ENCODE results near the gene ZNF837. TPM values are rescaled to one million over a fixed set of nuclear protein-coding genes. Genes with fewer than 3 reads are reported as not detected.

ZNF837 gene
- total RNA-seq, 6 donors from 2014 or later: 1.8 to 9.4 (median 3.7) TPM

- DNase-seq: peak in 1 of 2 donors; percentile 74
- H3K27me3 ChIP-seq: peaks cover 0 to 19% (median 4%) of the 10 kb centered on the region in 4 donors
These were observed 27.8 kb downstream of the ZNF837 start, which contains the start of gene A1BG for GRCh38 chr19:58352760-58353671. A1BG (minus strand) TSS chr19:58353492; CDS start chr19:58353437, 55 bp downstream.

GRCh38 chr19:58351990-58352755, 28.7 kb downstream of the ZNF837 start:
- no peak for TF ChIP-seq POLR2AphosphoS5 (IDR thresholded peaks at IDR 0.05)
- Histone ChIP-seq H3K4me3 (no peak overlapping the region), H3K27me3 (peaks cover 0 to 23% (median 5%) of the 10 kb centered on the region in 4 donors), H3K4me1 (peaks cover 16 to 39% (median 24%) of the 10 kb centered on the region in 4 donors), H3K36me3 (peaks cover 0 to 11% (median 0%) of the 10 kb centered on the region in 4 donors), H3K9me3 (no peaks in the 10 kb centered on the region), H3K27ac (no peak overlapping the region)
- peak in 1 of 2 donors; percentile 32 for DNase-seq
- no peak for ATAC-seq (ENCODE audit: low FRiP score in 2 of 2)
- 80 to 91% methylated on average over 14 to 23 of the region's 23 CpGs for WGBS, 2 donors

More at GRCh38 chr19:58352760-58353671, 27.8 kb downstream of the ZNF837 start, which contains the start of gene A1BG:
- TF ChIP-seq POLR2AphosphoS5 (IDR thresholded peaks at IDR 0.05): no peak
- no peak for TF ChIP-seq EP300 (IDR thresholded peaks at IDR 0.05)
- TF ChIP-seq, protein P1, sequence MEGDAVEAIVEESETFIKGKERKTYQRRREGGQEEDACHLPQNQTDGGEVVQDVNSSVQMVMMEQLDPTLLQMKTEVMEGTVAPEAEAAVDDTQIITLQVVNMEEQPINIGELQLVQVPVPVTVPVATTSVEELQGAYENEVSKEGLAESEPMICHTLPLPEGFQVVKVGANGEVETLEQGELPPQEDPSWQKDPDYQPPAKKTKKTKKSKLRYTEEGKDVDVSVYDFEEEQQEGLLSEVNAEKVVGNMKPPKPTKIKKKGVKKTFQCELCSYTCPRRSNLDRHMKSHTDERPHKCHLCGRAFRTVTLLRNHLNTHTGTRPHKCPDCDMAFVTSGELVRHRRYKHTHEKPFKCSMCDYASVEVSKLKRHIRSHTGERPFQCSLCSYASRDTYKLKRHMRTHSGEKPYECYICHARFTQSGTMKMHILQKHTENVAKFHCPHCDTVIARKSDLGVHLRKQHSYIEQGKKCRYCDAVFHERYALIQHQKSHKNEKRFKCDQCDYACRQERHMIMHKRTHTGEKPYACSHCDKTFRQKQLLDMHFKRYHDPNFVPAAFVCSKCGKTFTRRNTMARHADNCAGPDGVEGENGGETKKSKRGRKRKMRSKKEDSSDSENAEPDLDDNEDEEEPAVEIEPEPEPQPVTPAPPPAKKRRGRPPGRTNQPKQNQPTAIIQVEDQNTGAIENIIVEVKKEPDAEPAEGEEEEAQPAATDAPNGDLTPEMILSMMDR (IDR thresholded peaks at IDR 0.05): no peak
- TF ChIP-seq POLR2A (IDR thresholded peaks at IDR 0.05): no peak
- Histone ChIP-seq H3K4me1 (peaks cover 14 to 34% (median 24%) of the 10 kb centered on the region in 4 donors), H3K4me3 (no peak within 1 kb of the TSS), H3K36me3 (peaks cover 0 to 11% (median 0%) of the 10 kb centered on the region in 4 donors), H3K9me3 (no peaks in the 10 kb centered on the region), H3K27ac (no peak within 1 kb of the TSS)
- 69 to 83% methylated on average over 11 to 26 of the region's 26 CpGs for WGBS, 2 donors
- ATAC-seq (ENCODE audit: low FRiP score in 2 of 2): no peak

DNA sequence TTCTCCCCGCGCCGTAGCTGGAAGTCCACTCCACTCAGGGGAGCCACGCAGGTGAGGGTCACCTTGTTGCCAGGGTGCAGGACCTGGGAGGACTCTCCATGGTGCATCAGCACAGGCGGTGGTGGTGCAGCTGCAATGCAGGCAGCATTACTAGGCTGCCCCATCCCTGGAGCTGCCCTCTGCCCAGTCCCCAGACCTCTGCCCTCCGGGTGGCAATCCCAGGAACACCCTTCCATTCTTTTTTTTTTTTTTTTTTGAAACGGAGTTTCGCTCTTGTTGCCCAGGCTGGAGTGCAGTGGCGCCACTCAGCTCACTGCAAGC, 29.3 kb downstream of the ZNF837 start:
- Histone ChIP-seq H3K27ac (no peak overlapping the region), H3K27me3 (peaks cover 0 to 20% (median 3%) of the 10 kb centered on the region in 4 donors), H3K4me3 (no peak overlapping the region), H3K4me1 (peaks cover 12 to 39% (median 23%) of the 10 kb centered on the region in 4 donors), H3K36me3 (peaks cover 0 to 11% (median 0%) of the 10 kb centered on the region in 4 donors), H3K9me3 (no peaks in the 10 kb centered on the region)
- TF ChIP-seq, protein P1 (IDR thresholded peaks at IDR 0.05): no peak
- TF ChIP-seq POLR2A (IDR thresholded peaks at IDR 0.05) (no peak), POLR2AphosphoS5 (IDR thresholded peaks at IDR 0.05) (no peak), EP300 (IDR thresholded peaks at IDR 0.05) (no peak)
- DNase-seq: no peak
- ATAC-seq (ENCODE audit: low FRiP score in 2 of 2): no peak
- 82 to 94% methylated on average over 5 to 9 of the region's 9 CpGs for WGBS, 2 donors

DNA sequence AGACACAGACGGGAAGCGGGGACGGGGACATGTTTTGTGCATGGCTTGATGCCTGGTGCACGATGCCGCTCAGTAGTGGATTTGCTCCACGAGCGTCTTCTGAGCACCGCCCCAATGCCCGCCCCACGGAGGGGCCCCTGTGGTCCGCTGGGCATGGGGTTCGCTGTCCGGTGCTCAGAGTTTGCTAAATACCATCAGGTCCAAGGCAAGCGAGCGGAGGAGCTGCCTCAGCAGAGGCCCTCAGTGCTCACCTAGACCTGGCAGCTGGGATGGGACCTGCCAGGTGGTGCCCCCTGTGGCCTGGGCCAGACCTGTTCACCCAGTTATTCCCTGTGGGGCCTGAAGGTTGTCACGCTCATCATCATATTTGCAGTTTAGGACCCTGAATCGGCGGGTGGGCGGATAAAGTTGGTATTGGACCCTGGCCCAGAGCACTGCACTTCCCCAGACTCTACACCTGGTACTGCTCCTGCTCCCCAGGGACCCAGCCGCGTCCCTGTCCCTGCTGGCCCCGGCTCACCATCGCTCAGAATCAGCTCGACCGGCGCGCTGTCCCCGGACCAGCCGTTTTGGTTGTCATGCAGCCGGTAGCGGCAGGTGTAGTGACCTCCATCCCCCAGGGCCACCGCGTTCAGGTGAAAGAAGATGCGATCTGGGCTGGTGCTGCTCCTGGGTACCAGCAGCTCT, 29.8 kb downstream of the ZNF837 start:
- WGBS, 2 donors: 74 to 76% methylated on average over 30 to 32 of the region's 34 CpGs
- peak in 1 of 2 donors; percentile 71 for DNase-seq
- Histone ChIP-seq H3K27ac (no peak overlapping the region), H3K27me3 (peaks cover 0 to 15% (median 3%) of the 10 kb centered on the region in 4 donors), H3K4me3 (peak overlapping the region in 1 of 4 donors; percentile 9), H3K4me1 (peaks cover 10 to 36% (median 20%) of the 10 kb centered on the region in 4 donors), H3K9me3 (no peaks in the 10 kb centered on the region), H3K36me3 (peaks cover 0 to 11% (median 0%) of the 10 kb centered on the region in 4 donors)
- no peak for TF ChIP-seq POLR2A (IDR thresholded peaks at IDR 0.05)
- no peak for TF ChIP-seq EP300 (IDR thresholded peaks at IDR 0.05)
- no peak for TF ChIP-seq POLR2AphosphoS5 (IDR thresholded peaks at IDR 0.05)
- TF ChIP-seq, protein P1 (IDR thresholded peaks at IDR 0.05): no peak
- no peak for ATAC-seq (ENCODE audit: low FRiP score in 2 of 2)

All from upper lobe of left lung (tissue), 6 donors.